GM19452 (cell line): ENCODE results near the gene FAM149A.

Experiments
- ATAC-seq: cut with Tn5 transposase; IDR thresholded peaks from one replicate; pipeline ENCODE4 v1.9.1; 2021; ENCODE audit not compliant: unreplicated experiment

Gene FAM149A

DNA sequence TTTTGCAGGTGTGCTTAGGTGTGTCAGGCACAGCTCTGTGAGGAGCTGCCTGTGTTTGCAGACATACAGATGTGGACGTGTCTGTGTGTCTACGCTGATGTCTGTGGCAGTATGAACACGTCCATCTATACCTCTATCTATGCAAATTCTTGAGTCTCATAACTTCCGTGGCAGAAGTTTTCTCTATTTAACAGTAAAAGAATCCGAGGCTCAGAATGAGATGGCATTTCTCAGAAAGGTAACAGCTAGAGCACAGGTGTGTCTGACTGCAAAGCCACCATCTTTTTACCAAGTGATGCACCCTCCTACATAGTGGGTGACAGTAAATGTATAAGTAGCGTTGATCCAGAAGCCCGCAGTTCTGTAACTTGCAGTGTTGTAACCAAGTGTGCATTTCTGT lies 47.0 kb downstream of the FAM149A start:
- no peak for ATAC-seq

- no peak for ATAC-seq
Observed at GRCh38 chr4:186158021-186158813, 53.7 kb downstream of the FAM149A start.

- no peak for ATAC-seq
Observed at GRCh38 chr4:186158966-186159365, 54.5 kb downstream of the FAM149A start.

- no peak for ATAC-seq
Observed at GRCh38 chr4:186159613-186160012, 55.1 kb downstream of the FAM149A start.

- peak; percentile 93 for ATAC-seq
Observed at GRCh38 chr4:186161138-186161537, 56.6 kb downstream of the FAM149A start.

- no peak for ATAC-seq
Observed at GRCh38 chr4:186166852-186167512, 62.5 kb downstream of the FAM149A start.

- no peak for ATAC-seq
Observed at GRCh38 chr4:186167605-186168004, 63.1 kb downstream of the FAM149A start.

DNA sequence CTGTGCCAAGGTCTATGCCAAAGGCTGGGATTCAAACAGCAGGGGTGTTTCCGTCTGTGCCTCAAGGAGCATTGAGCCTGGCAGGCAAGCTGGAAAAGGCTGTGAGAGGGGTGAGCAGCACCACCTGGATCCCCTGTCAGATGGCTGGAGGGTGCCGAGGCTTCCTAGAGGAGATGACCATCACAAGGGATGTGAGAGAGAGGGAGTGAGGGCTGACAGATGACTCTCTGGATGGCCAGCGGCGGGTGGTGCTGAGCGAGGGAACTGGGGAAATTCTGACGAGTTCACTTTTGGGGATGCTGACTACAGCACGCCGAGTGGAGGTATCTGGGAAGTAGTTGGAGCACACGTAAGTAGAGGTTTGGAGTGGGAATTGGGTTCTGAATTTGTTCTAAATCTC lies 64.2 kb downstream of the FAM149A start:
- no peak for ATAC-seq

DNA sequence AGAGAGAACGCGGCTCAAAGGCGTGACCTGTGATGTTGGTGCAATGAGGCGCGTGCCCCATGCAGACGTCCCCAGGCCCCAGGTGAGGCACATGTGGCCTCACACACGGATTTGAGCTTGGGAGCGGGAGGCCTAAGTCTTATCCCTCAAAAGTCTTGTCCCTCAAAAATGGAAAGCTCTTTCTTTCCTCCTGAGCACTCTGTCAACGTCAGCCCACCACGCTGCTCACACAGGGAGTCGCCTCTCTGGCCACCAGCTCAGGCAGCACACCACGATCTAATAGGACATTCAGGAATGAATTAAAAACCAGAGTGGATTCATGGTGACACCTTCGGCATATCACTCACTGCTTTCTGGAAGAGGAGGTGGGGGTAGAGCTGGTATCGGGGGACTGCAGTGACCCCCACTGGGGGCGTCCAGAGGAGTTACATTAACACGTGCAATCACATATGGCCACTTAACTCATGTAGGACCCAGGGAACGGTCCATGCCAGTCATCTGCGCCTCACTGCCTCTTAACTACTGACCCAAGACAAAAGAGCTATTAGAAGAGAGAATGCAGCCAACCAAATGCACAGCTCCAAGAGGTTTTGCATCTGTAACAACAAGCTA lies 64.9 kb downstream of the FAM149A start:
- ATAC-seq: no peak

GRCh38 chr4:186169945-186170802 lies 65.7 kb downstream of the FAM149A start:
- ATAC-seq: no peak

GRCh38 chr4:186170966-186171365 lies 66.5 kb downstream of the FAM149A start:
- no peak for ATAC-seq

- ATAC-seq: no peak
Observed at GRCh38 chr4:186172546-186172945, 68.0 kb downstream of the FAM149A start.

DNA sequence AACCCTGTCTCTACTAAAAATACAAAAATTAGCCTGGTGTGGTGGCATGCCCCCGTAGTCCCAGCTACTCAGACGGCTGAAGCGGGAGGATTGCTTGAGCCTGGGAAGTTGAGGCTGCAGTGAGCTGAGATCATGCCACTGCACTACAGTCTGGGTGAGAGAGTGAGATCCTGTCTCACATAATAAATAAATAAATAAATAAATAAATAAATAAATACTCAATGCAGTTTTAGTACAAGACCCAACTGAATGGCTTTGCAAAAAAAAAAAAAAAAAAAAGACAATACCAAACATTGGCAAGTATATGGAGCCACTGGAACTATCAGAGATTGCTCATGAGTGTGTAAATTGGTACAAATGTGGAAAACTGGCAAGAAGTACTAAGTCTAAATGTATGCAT lies 83.6 kb downstream of the FAM149A start:
- no peak for ATAC-seq

DNA sequence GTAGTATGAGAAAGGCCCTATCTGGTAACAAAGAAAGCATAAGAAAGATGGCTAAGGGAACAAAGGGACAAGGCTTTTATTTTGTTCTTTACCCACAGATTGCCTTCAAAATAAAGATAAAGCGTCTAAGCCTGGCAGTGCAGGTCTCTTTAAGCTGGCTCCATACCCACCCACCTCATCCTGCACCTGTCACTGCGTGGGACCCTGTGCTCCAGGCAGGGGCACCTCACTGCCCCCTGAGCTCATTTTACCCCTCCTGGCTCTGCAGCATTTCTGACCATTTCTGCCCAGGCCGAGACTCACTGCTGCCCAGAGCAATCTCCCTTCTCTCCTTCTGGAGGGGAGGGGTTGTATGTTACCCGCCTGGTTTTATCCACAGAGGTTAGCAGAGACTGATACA lies 85.2 kb downstream of the FAM149A start:
- ATAC-seq: no peak

- ATAC-seq: peak; percentile 33
Observed at GRCh38 chr4:186190581-186191199, 86.2 kb downstream of the FAM149A start.

- ATAC-seq: peak; percentile 90
Observed at GRCh38 chr4:186191200-186192065, 86.9 kb downstream of the FAM149A start, which contains the start of gene CYP4V2. CYP4V2 (plus strand) TSS chr4:186191567; CDS start chr4:186191824, 257 bp downstream.

- no peak for ATAC-seq
Observed at GRCh38 chr4:186192066-186192612, 87.6 kb downstream of the FAM149A start.

- no peak for ATAC-seq
Observed at GRCh38 chr4:186193851-186194250, 89.3 kb downstream of the FAM149A start.

DNA sequence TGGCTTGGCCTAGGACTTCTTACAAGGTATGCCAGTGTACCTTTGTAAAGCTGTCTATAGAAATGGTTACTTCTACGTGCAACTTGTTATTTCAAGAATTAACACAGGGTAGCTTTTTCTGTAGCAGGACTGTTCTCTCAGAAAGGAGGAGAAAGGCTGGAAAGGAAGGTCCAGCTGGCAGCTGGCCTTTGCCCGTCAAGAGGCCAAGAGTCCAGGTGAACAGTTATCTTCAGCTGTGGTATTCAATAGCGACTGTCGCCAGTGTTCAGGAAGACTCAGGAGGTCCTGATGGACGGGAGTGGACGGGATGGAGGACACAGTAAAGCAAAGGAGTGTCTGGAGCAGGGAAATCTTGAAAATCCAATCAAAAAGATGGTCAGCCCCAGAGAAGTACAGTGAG lies 91.6 kb downstream of the FAM149A start:
- no peak for ATAC-seq
